ENCODE results near the gene ULK3.

Gene ULK3

GRCh38 chr15:74788683-74789151, 54.2 kb downstream of the ULK3 start (continued):
- TF ChIP-seq PRDM2 (tag by site-specific recombination; IDR thresholded peaks at IDR 0.05; ENCODE audit: borderline replicate concordance) = no peak
- no peak for TF ChIP-seq ZNF37A (tag by site-specific recombination; IDR thresholded peaks at IDR 0.05)
- TF ChIP-seq ZNF394 (tag by site-specific recombination; IDR thresholded peaks at IDR 0.05; ENCODE audit: borderline replicate concordance) = no peak
- no peak for TF ChIP-seq ZNF513 (tag by site-specific recombination; IDR thresholded peaks at IDR 0.05)
- no peak for TF ChIP-seq ZNF514 (tag by site-specific recombination; IDR thresholded peaks at IDR 0.05)

- Histone ChIP-seq H3K27ac (ENCODE audit: extremely low read depth, low read depth, low read length) (peak overlapping the region; percentile 35; the same call in 1 of the 2 replicates), H3K4me3 (ENCODE audit: low read depth, low read length) (no peak overlapping the region), H3K36me3 (ENCODE audit: control insufficient read depth in 2 of 2, insufficient read depth in 1 of 2, low read length in 2 of 2) (peaks cover 0 to 30% of the 10 kb centered on the region in 2 experiments; a peak in 1 of 3 replicates), H3K9me3 (ENCODE audit: control insufficient read depth, insufficient read depth, low read depth, low read length) (no peaks in the 10 kb centered on the region), H3K4me1 (ENCODE audit: control insufficient read depth, insufficient read depth, low read length) (peaks cover 62% of the 10 kb centered on the region)
- POLR2A ChIA-PET = interaction anchor here (0.5 to 1.4 kb wide), 6 partner anchors 9 to 248 kb away, joined by 3 to 4 read pairs (median 3); partner anchors contain the start of gene MPI
- CTCF ChIA-PET = interaction anchor here (0.6 to 25.7 kb wide), 30 partner anchors 10 to 865 kb away, joined by 3 to 649 read pairs (median 4); partner anchors contain the start of genes CSK and ULK3
- 0 out of 2 replicates have a peak, but pooled peaks have one; percentile 35 for TF ChIP-seq ZNF18 (tag by site-specific recombination; IDR thresholded peaks at IDR 0.05)
- TF ChIP-seq HOXA7 (CRISPR knock-in tag; IDR thresholded peaks at IDR 0.05; ENCODE audit: borderline replicate concordance) = no peak
- TF ChIP-seq EGR2 (tag by site-specific recombination; IDR thresholded peaks at IDR 0.05; ENCODE audit: low read depth) = peak; percentile 82
- no peak for TF ChIP-seq ZNF423 (tag by site-specific recombination; IDR thresholded peaks at IDR 0.05)
- TF ChIP-seq GFI1B (tag by site-specific recombination; IDR thresholded peaks at IDR 0.05) = no peak
- no peak for TF ChIP-seq ZNF707 (tag by site-specific recombination; IDR thresholded peaks at IDR 0.05)
- TF ChIP-seq GLIS1 (tag by site-specific recombination; IDR thresholded peaks at IDR 0.05) = 0 out of 2 replicates have a peak, but pooled peaks have one; percentile 1
- TF ChIP-seq ZNF555 (tag by site-specific recombination; conservative IDR thresholded peaks at IDR 0.05) = no peak
- TF ChIP-seq YY2 (tag by site-specific recombination; IDR thresholded peaks at IDR 0.05) = no peak
- TF ChIP-seq AEBP2 (tag by site-specific recombination; IDR thresholded peaks at IDR 0.05; ENCODE audit: borderline replicate concordance) = no peak
- peak; percentile 89; the same call in 1 of the 2 replicates for TF ChIP-seq ZIC2 (tag by site-specific recombination; IDR thresholded peaks at IDR 0.05)
- no peak for TF ChIP-seq ZNF404 (tag by site-specific recombination; IDR thresholded peaks at IDR 0.05)
- no peak for TF ChIP-seq ZNF133 (tag by site-specific recombination; IDR thresholded peaks at IDR 0.05)
- 0 out of 2 replicates have a peak, but pooled peaks have one; percentile 28 for TF ChIP-seq PRDM1 (tag by site-specific recombination; IDR thresholded peaks at IDR 0.05)
- no peak for TF ChIP-seq ZXDB (tag by site-specific recombination; IDR thresholded peaks at IDR 0.05)
- TF ChIP-seq TSHZ1 (tag by site-specific recombination; IDR thresholded peaks at IDR 0.05; ENCODE audit: borderline replicate concordance) = no peak
- no peak for TF ChIP-seq ZNF140 (tag by site-specific recombination; IDR thresholded peaks at IDR 0.05)
Measured at GRCh38 chr15:74788042-74788682, 54.8 kb downstream of the ULK3 start.
